Activated CD8-positive, alpha-beta memory T cell treated with anti-CD3 and anti-CD28 coated beads for 48 hours (primary cell): Measurements from ENCODE around the gene UFSP1.
"Not testable (repeated sequence)": the region's sequence is repeated elsewhere in the genome, so short reads cannot be mapped to it uniquely, and the experiment has no call there.

Experiments used
- DNase-seq, 3 experiments: peaks; one replicate each; pipeline ENCODE4 v3.0.0-alpha.2; 2020; ENCODE audit warnings: low read depth in 2 of 3, low spot score in 2 of 3

Gene UFSP1

DNA sequence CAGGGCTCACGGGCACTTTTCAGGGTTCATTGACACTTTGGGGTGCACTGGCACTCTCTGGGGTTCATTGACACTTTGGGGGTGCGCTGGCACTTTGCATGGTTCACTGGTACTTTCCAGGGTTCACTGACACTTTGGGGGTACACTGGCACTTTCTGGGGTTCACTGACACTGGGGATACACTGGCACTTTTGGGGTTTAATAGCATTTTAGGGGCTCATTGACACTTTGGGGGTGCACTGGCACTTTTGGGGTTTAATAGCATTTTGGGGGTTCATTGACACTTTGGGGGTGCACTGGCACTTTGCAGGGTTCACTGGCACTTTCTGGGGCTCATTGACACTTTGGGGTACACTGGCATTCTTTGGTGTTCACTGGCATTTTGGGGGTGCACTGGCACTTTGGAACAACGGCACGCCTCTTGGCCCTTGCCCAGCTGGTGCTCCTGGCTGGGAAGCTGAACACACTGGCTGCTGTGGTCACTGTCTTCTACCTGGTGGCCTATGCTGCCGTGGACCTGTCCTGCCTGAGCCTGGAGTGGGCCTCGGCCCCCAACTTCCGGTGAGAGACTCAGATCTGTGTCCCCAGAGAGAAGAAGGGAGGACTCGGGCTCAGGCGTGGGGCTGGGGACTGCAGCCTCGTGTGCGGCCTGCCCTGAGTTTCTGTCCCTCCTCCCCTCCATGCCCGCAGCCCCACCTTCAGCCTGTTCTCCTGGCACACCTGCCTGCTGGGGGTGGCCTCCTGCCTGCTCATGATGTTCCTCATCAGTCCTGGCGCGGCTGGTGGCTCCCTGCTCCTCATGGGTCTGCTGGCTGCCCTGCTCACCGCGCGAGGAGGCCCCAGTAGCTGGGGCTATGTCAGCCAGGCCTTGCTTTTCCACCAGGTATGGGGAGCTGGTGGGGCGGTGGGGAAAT, 28.6 kb downstream of the UFSP1 start:
- DNase-seq: no peak

DNA sequence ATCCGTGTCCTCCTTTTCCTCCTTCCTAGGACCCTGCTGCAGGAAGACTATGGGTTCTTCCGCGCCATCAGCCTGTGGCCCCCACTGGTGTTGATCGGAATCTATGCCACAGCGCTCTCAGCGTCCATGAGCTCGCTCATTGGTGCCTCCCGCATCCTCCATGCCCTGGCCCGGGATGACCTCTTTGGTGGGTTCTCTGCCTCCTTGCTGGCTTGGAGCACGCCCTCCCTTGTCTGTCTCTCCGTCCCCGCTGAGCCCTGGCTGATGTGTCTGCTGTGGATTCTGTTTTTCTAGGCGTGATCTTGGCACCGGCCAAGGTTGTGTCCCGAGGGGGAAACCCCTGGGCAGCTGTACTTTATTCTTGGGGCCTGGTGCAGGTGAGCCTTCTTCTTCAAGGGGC, 29.7 kb downstream of the UFSP1 start:
- no peak for DNase-seq

DNA sequence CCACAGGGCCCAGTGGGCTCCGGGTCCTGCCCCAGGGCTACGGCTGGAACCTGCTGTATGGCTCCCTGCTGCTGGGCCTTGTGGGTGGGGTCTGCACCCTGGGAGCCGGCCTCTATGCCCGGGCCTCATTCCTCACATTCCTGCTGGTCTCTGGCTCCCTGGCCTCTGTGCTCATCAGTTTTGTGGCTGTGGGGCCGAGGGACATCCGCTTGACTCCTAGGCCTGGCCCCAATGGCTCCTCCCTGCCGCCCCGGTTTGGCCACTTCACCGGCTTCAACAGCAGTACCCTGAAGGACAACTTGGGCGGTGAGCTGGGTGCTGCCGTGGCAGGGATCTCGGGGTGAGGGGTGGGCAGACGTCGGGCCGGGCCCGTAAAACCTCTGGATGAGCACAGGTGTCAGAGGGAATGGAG, 32.6 kb downstream of the UFSP1 start:
- DNase-seq: no peak

DNA sequence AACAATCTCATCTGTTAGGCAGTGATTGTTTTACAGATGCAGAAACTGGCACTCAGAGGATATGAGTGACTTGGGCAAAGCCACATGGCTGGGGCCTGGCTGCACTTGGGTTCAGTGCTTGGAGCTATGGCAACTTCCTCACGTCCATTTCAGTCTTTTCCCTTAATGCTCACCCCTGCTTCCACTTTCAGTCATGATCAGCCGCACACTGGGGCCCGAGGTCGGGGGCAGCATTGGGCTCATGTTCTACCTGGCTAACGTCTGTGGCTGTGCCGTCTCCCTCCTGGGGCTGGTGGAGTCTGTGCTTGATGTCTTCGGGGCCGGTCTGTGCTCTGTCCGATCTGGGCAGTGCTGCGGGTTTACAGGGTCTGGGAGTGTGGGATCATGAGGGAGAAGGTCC, 34.0 kb downstream of the UFSP1 start:
- no peak for DNase-seq

DNA sequence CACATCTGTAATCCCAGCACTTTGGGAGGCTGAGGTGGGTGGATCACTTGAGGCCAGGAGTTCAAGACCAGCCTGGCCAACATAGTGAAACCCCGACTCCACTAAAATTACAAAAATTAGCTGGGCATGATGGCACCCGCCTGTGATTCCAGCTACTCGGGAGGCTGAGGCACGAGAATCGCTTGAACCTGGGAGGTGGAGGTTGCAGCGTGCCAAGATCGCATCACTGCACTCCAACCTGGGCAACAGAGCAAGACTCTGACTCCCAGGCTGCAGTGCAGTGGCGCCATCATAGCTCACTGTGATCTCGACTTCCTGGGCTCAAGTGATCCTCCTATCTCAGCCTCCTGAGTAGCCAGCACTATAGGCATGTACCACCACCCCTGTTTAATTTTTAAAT, 34.6 kb downstream of the UFSP1 start:
- DNase-seq: not testable (repeated sequence)

DNA sequence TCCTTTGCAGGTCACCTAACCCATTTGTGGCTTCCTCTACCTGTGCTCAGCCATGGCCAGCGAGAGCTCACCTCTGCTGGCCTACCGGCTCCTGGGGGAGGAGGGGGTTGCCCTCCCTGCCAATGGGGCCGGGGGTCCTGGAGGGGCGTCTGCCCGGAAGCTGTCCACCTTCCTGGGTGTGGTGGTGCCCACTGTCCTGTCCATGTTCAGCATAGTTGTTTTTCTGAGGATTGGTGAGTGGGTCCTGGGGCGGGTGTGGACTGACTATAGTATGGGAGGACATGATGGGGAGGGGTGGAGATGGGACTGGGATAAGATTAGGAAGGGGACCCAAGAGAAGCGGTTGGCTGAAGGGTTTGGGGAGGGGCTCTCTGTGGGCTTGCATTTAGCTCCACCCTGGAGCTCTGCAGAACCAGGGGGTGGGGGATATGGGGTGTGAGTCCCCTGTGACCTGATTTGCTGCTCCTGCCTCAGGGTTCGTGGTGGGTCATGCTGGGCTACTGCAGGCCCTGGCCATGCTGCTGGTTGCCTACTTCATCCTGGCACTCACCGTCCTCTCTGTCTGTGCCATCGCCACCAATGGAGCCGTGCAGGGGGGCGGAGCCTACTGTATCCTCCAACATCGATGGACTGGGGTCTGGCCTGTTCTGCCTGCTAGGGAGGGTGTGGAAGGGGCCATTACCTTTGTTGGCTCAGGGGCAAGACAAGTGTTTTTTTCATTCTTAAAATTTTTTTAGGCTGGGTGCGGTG, 35.2 kb downstream of the UFSP1 start:
- no peak for DNase-seq

DNA sequence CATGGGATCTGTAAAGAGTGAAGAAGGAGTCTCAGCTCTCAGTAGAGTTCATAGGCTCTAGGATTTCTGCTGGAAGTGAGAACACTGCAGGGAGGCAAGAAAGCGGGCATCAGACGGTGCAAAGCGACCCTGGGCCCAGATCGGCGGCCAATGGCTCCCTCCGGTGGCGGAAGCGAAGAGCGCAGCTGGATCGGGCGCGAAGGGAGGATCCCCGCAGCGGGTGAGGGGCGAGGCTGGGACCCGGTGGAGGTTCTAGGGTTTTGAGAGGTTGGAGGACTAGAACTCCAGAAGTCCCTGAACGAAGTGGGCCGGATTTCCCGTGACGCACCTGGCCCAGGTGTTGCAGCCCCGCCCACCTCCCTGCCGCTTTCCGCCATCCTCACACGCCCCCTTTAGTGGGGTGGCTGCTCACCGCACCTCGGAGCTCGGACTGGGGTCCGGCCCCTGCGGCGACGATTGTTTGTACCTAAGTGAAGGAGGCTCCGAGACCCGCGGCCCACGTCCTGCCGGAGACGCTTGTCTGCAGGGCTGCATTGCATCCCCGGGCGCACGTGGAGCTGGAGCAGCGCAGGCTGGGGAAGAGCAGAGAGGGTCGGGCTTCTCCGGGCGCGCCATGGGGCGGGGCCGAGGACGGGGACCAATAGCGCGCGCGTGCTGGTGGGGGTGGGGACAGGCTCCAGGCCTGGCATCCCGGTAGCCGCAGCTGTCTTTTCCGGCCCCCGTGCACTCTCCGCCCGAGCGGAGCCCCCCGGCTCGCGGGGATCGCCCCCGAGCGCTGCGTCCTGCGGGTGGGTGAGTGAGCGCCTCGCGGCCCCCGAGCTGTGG, 37.3 kb downstream of the UFSP1 start, which contains the start of gene SLC12A9:
Gene SLC12A9 (plus strand): TSS at position 666 of the 825 bp plus-strand sequence. CDS start 1,485 bp downstream, outside the sequence.
- peak; percentile 74 to 77 (median 76) for DNase-seq

DNA sequence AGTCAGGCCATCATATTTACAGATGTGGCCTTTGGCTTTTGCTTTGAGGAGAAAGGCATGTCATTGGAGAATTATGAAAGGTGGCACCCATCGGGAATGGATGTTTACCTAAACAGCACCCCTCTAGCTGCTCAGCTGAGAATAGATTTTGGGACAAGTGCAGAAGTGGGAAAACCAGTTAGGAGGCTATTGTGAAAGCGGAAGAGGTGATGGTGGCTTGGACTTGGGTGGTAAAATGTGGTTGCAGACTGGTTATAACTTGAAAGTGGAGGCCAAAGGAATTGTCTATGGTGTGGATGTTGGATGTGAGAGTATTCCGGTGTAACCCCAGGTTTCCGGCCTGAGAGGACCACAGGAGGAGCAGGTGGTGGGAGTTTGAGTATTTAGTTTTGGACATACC, 42.2 kb downstream of the UFSP1 start:
- no peak for DNase-seq

DNA sequence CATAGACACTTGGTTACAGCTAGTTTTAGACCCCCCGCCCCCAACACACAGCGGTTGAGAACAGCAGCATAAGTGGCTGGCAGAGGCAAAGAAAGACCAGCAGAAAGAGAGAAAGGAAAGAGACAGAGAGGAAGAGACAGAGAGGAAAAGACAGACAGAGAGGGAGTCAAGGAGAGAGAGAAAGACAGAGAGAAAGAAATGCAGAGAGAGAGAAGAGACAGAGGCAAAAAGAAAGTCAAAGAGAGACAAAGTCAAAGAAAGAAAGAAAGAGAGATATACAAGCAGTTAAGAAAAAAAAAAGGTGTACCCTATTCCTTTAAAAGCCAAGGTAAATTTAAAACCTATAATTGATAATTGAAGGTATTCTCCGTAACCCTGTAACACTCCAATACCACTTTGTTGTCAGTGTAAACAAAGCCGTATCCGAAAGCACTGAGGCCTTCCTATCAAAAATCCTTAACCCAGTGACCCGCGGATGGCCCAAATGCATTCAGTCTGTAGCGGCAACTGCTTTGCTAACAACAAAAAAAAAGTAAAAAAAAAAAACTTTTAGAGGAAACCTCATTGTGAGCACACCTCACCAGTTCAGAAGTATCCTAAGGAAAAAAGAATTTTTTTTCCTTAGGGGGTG, 48.9 kb downstream of the UFSP1 start:
- DNase-seq: no peak

DNA sequence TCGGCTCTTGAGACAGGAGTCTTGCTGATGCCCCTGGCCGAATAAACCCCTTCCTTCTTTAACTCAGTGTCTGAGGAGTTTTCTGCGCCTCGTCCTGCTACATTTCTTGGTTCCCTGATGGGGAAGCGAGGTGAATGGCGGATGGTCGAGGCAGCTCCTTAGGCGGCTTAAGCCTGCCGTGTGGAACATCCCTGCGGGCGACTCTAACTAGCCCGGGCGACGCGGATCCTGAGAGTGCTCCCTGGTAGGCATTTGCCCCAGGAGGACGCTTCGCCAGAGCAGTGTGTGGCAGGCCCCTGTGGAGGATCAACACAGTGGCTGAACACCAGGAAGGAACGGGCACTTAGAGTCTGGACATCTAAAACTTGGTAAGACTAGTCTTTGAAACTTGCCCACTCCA, 50.2 kb downstream of the UFSP1 start:
- DNase-seq: no peak
